ENCODE results near the gene OR2A12.

Gene OR2A12

DNA sequence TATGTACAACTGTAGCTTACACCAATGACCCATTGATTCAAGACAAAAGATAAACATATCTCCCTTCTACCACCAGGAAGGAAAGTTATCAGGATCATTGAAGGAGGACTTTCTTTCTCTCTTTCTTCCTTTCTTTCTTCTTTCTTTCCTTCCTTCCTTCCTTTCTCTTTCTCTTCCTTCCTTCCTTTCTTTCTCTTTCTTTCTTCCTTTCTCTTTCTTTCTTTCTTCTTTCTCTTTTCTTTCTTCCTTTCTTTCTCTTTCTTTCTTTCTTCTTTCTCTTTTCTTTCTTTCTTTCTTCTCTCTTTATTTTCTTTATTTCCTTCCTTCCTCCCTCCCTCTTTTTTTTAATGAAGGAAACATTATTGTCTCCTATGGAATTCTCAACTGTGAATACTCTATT is 12.7 kb downstream of the OR2A12 start:
- H3K79me2 ChIP-seq (ENCODE audit: low read length) = no peaks in the 10 kb centered on the region
- H3K4me1 ChIP-seq (ENCODE audit: low read length) = no peaks in the 10 kb centered on the region
- no peak overlapping the region for H3K9ac ChIP-seq (ENCODE audit: low read length)
- no peak overlapping the region for H3K4me2 ChIP-seq (ENCODE audit: low read depth, low read length)
- no peak for TF ChIP-seq EZH2phosphoT487 (IDR thresholded peaks at IDR 0.05; ENCODE audit: low read length)
- TF ChIP-seq, protein P1, sequence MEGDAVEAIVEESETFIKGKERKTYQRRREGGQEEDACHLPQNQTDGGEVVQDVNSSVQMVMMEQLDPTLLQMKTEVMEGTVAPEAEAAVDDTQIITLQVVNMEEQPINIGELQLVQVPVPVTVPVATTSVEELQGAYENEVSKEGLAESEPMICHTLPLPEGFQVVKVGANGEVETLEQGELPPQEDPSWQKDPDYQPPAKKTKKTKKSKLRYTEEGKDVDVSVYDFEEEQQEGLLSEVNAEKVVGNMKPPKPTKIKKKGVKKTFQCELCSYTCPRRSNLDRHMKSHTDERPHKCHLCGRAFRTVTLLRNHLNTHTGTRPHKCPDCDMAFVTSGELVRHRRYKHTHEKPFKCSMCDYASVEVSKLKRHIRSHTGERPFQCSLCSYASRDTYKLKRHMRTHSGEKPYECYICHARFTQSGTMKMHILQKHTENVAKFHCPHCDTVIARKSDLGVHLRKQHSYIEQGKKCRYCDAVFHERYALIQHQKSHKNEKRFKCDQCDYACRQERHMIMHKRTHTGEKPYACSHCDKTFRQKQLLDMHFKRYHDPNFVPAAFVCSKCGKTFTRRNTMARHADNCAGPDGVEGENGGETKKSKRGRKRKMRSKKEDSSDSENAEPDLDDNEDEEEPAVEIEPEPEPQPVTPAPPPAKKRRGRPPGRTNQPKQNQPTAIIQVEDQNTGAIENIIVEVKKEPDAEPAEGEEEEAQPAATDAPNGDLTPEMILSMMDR (IDR thresholded peaks at IDR 0.05; ENCODE audit: low read length) = no peak
- TF ChIP-seq EZH2 (optimal IDR thresholded peaks at IDR 0.05; ENCODE audit: low read depth, low read length) = no peak
- no peaks in the 10 kb centered on the region for H3F3A ChIP-seq (ENCODE audit: insufficient read depth, low read length)
- no peak for DNase-seq
- H3K9me2 ChIP-seq (replicated peaks; ENCODE audit: insufficient read depth, low read length) = no peaks in the 10 kb centered on the region
- H3K4me3 ChIP-seq (ENCODE audit: low read length) = no peak overlapping the region
- H3K27me3 ChIP-seq (replicated peaks; ENCODE audit: insufficient read depth, low read length) = no peaks in the 10 kb centered on the region
- no peak overlapping the region for H3K27ac ChIP-seq (ENCODE audit: low read length)
- no peak overlapping the region for H2AFZ ChIP-seq (ENCODE audit: low read length)
- H3K36me3 ChIP-seq (replicated peaks; ENCODE audit: insufficient read depth, low read length) = no peaks in the 10 kb centered on the region
- H4K20me1 ChIP-seq (ENCODE audit: insufficient read depth, low read length) = no peaks in the 10 kb centered on the region
- H3K9me3 ChIP-seq (replicated peaks; ENCODE audit: insufficient read depth, low read length) = no peaks in the 10 kb centered on the region

DNA sequence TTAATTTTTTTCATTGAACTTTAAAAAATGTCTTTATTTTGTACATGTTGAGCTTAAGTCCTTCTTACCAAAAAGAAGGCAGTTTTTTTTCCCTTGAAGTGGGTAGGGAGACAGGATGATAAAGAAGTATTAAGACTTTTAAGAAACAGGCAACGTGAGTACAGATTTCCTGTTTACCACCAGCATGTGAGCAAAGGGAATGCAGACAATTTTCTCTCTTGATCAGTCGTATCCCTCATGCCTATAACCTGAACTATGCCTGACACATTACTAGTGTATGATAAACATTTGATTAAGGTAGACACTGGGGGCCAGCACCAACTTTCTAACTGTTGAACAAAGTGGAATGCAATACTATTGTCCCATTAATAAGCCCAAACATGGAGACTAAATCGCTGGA is 14.5 kb downstream of the OR2A12 start:
- H3K36me3 ChIP-seq (replicated peaks; ENCODE audit: insufficient read depth, low read length) = no peaks in the 10 kb centered on the region
- H2AFZ ChIP-seq (ENCODE audit: low read length) = no peak overlapping the region
- no peak overlapping the region for H3K27ac ChIP-seq (ENCODE audit: low read length)
- no peaks in the 10 kb centered on the region for H3F3A ChIP-seq (ENCODE audit: insufficient read depth, low read length)
- H3K4me1 ChIP-seq (ENCODE audit: low read length) = no peaks in the 10 kb centered on the region
- no peak overlapping the region for H3K9ac ChIP-seq (ENCODE audit: low read length)
- DNase-seq = no peak
- H3K79me2 ChIP-seq (ENCODE audit: low read length) = no peaks in the 10 kb centered on the region
- no peaks in the 10 kb centered on the region for H4K20me1 ChIP-seq (ENCODE audit: insufficient read depth, low read length)
- TF ChIP-seq, protein P1 (IDR thresholded peaks at IDR 0.05; ENCODE audit: low read length) = no peak
- TF ChIP-seq EZH2 (optimal IDR thresholded peaks at IDR 0.05; ENCODE audit: low read depth, low read length) (no peak), EZH2phosphoT487 (IDR thresholded peaks at IDR 0.05; ENCODE audit: low read length) (no peak)
- H3K9me2 ChIP-seq (replicated peaks; ENCODE audit: insufficient read depth, low read length) = no peaks in the 10 kb centered on the region
- no peaks in the 10 kb centered on the region for H3K9me3 ChIP-seq (replicated peaks; ENCODE audit: insufficient read depth, low read length)
- H3K27me3 ChIP-seq (replicated peaks; ENCODE audit: insufficient read depth, low read length) = no peaks in the 10 kb centered on the region
- H3K4me2 ChIP-seq (ENCODE audit: low read depth, low read length) = no peak overlapping the region
- no peak overlapping the region for H3K4me3 ChIP-seq (ENCODE audit: low read length)

DNA sequence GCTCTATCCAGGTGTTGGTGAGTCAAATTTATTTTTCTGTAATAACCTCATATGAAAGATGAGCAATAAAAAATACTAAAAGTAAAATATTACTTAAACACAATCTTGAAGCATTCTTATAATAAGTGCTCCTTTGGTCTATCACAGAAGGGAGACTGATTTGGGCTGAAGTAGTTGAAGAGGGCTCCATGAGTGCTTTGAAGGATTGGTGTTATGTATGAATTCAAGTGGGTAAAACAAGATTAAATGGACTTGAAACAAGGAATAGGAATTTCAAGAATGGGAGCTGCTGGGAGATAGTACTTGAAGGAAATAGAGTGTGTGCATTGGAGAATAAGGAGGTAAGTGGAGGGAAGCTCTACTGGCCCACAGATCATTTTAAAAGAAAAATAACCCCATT is 16.0 kb downstream of the OR2A12 start:
- Histone ChIP-seq H3K9ac (ENCODE audit: low read length) (no peak overlapping the region), H3K27me3 (replicated peaks; ENCODE audit: insufficient read depth, low read length) (no peaks in the 10 kb centered on the region), H3K4me2 (ENCODE audit: low read depth, low read length) (no peak overlapping the region), H2AFZ (ENCODE audit: low read length) (no peak overlapping the region), H3K27ac (ENCODE audit: low read length) (no peak overlapping the region), H3K4me3 (ENCODE audit: low read length) (no peak overlapping the region), H3F3A (ENCODE audit: insufficient read depth, low read length) (no peaks in the 10 kb centered on the region), H4K20me1 (ENCODE audit: insufficient read depth, low read length) (no peaks in the 10 kb centered on the region), H3K9me2 (replicated peaks; ENCODE audit: insufficient read depth, low read length) (no peaks in the 10 kb centered on the region), H3K79me2 (ENCODE audit: low read length) (no peaks in the 10 kb centered on the region), H3K36me3 (replicated peaks; ENCODE audit: insufficient read depth, low read length) (no peaks in the 10 kb centered on the region), H3K4me1 (ENCODE audit: low read length) (no peaks in the 10 kb centered on the region), H3K9me3 (replicated peaks; ENCODE audit: insufficient read depth, low read length) (no peaks in the 10 kb centered on the region)
- DNase-seq = no peak
- no peak for TF ChIP-seq EZH2phosphoT487 (IDR thresholded peaks at IDR 0.05; ENCODE audit: low read length)
- no peak for TF ChIP-seq EZH2 (optimal IDR thresholded peaks at IDR 0.05; ENCODE audit: low read depth, low read length)
- TF ChIP-seq, protein P1 (IDR thresholded peaks at IDR 0.05; ENCODE audit: low read length) = no peak
